Motor neuron (in vitro differentiated cells): ENCODE measurements around the gene TMPRSS4. TPM values are rescaled to one million over a fixed set of nuclear protein-coding genes. Genes with fewer than 3 reads are reported as not detected.

Experiments used
- ATAC-seq, 8 experiments: fragments of 200-7000 bp; cut with Tn5 transposase; replicated peaks in 6 of 8; 2 replicates each; pipeline ENCODE4 v1.8.0; 2021; ENCODE audit warnings: mild to moderate bottlenecking in 8 of 8, moderate library complexity in 8 of 8
- H3K27ac ChIP-seq, 2 donors: fragments of 250-450 bp; sonication (Bioruptor Pico); 2 replicates each; pipeline ENCODE4 v1.9.0; 2021; ENCODE audit warnings: antibody characterized with exemption in 2 of 2, mild to moderate bottlenecking in 2 of 2, moderate library complexity in 1 of 2
- H3K4me1 ChIP-seq, 2 donors: fragments of 250-450 bp; sonication (Bioruptor Pico); replicated peaks in 1 of 2; 2 replicates each; pipeline ENCODE4 v1.6.1; 2021; ENCODE audit warnings: antibody characterized with exemption in 2 of 2, mild to moderate bottlenecking in 2 of 2, moderate library complexity in 1 of 2
- H3K4me3 ChIP-seq, 5 donors: fragments of 250-450 bp; sonication (Bioruptor Pico); 2 replicates each; pipeline ENCODE4 v1.9.0; 2021; ENCODE audit warnings: antibody characterized with exemption in 5 of 5, mild to moderate bottlenecking in 5 of 5, moderate library complexity in 4 of 5
- WGBS, 10 experiments: fragments of 450-650 bp; shearing (Covaris generic); methylation state at CpG; one replicate each; pipeline ENCODE4 v1.0.0; 2022; 5-methylcytosine and 5-hydroxymethylcytosine counted together
- in situ Hi-C, 9 experiments: fragments of 400-800 bp; cut with MboI; loops; one replicate each; pipeline ENCODE4 v1.15.0; 2021; ENCODE audit warnings: low sequenced_read_pairs in 9 of 9, low pct_unique_long_range_greater_than_20kb in 2 of 9; ENCODE audit not compliant: unreplicated experiment in 9 of 9
- total RNA-seq, 8 experiments: library from RNA; unstranded; fragments of 300-600 nt; gene quantifications; 2 replicates each; pipeline versions ENCODE4 v1.2.3 to v1.2.4, GENCODE V29; 2022

TMPRSS4 gene
- total RNA-seq, 8 experiments from 2014 or later = 0.13 to 5.2 (median 0.88) TPM; not detected in 1

- ATAC-seq = no peak
- no peak within 1 kb of the TSS for H3K27ac ChIP-seq
- H3K4me1 ChIP-seq = peaks cover 8 to 9% of the 10 kb centered on the region in 2 donors
- WGBS, 10 experiments = 17 to 100% (median 80%) methylated on average over 1 to 2 of the region's 5 CpGs; no CpG with 5 or more reads in 5 of the 10 experiments
- in situ Hi-C loops = no loop called here
- no peak within 1 kb of the TSS for H3K4me3 ChIP-seq
Observed at GRCh38 chr11:118086913-118087768, 10.3 kb downstream of the TMPRSS4 start, which contains the start of gene SMIM35. Gene SMIM35, minus strand, starts transcription at chr11:118086963. Its CDS starts 206 bp downstream, at chr11:118086757.

- WGBS, 10 experiments = 0 to 100% (median 81%) methylated on average over 1 to 6 of the region's 6 CpGs
- Histone ChIP-seq H3K4me1 (peaks cover 1 to 4% of the 10 kb centered on the region in 2 donors), H3K4me3 (no peak overlapping the region), H3K27ac (no peak overlapping the region)
- no peak for ATAC-seq
- in situ Hi-C loops = no loop called here
Observed at GRCh38 chr11:118087931-118088330, 11.1 kb downstream of the TMPRSS4 start.

GRCh38 chr11:118088531-118088930 is 11.7 kb downstream of the TMPRSS4 start:
- 40 to 90% (median 72%) methylated on average over 1 to 4 of the region's 4 CpGs; no CpG with 5 or more reads in 5 of the 10 experiments for WGBS, 10 experiments
- no peak overlapping the region for H3K4me3 ChIP-seq
- H3K4me1 ChIP-seq = no peaks in the 10 kb centered on the region
- in situ Hi-C loops = no loop called here
- peak in 1 of 8 experiments; percentile 31 for ATAC-seq
- H3K27ac ChIP-seq = no peak overlapping the region

- no peak overlapping the region for H3K27ac ChIP-seq
- in situ Hi-C loops = no loop called here
- no peak overlapping the region for H3K4me3 ChIP-seq
- peak in 1 of 8 experiments; percentile 26 for ATAC-seq
- 27 to 100% (median 61%) methylated on average over 1 to 5 of the region's 7 CpGs for whole genome bisulfite sequencing, 10 experiments
- H3K4me1 ChIP-seq = no peaks in the 10 kb centered on the region
Observed at GRCh38 chr11:118090545-118091162, 13.8 kb downstream of the TMPRSS4 start.

- ATAC-seq = no peak
- no peak overlapping the region for H3K4me3 ChIP-seq
- WGBS, 10 experiments = 0 to 90% (median 50%) methylated on average over 2 to 6 of the region's 6 CpGs; no CpG with 5 or more reads in 2 of the 10 experiments
- no peaks in the 10 kb centered on the region for H3K4me1 ChIP-seq
- H3K27ac ChIP-seq = no peak overlapping the region
- in situ Hi-C loops = no loop called here
Observed at GRCh38 chr11:118091690-118092089, 14.8 kb downstream of the TMPRSS4 start.

GRCh38 chr11:118092907-118093571 is 16.2 kb downstream of the TMPRSS4 start:
- Histone ChIP-seq H3K4me3 (no peak overlapping the region), H3K4me1 (no peaks in the 10 kb centered on the region), H3K27ac (no peak overlapping the region)
- 16 to 95% (median 71%) methylated on average over 1 to 5 of the region's 8 CpGs; no CpG with 5 or more reads in 1 of the 10 experiments for WGBS, 10 experiments
- in situ Hi-C loops = no loop called here
- no peak for ATAC-seq

GRCh38 chr11:118095493-118095892 is 18.6 kb downstream of the TMPRSS4 start:
- no peak for ATAC-seq
- Histone ChIP-seq H3K27ac (no peak overlapping the region), H3K4me1 (peaks cover 5 to 9% of the 10 kb centered on the region in 2 donors), H3K4me3 (no peak overlapping the region)
- in situ Hi-C loops = no loop called here
- WGBS, 10 experiments = 0 to 93% (median 63%) methylated on average over 2 to 4 of the region's 4 CpGs; no CpG with 5 or more reads in 3 of the 10 experiments

GRCh38 chr11:118095967-118096367 is 19.1 kb downstream of the TMPRSS4 start:
- WGBS, 10 experiments = 20 to 70% (median 55%) methylated on average over 1 of the region's 1 CpG; no CpG with 5 or more reads in 6 of the 10 experiments
- Histone ChIP-seq H3K27ac (no peak overlapping the region), H3K4me3 (no peak overlapping the region), H3K4me1 (peaks cover 5 to 9% of the 10 kb centered on the region in 2 donors)
- ATAC-seq = no peak
- in situ Hi-C loops = no loop called here

GRCh38 chr11:118098996-118099837 is 22.3 kb downstream of the TMPRSS4 start:
- Histone ChIP-seq H3K27ac (no peak overlapping the region), H3K4me3 (no peak overlapping the region), H3K4me1 (peaks cover 5 to 9% of the 10 kb centered on the region in 2 donors)
- 0 to 39% (median 7%) methylated on average over 1 to 6 of the region's 11 CpGs; no CpG with 5 or more reads in 1 of the 10 experiments for WGBS, 10 experiments
- ATAC-seq = peak in 7 of 8 experiments; percentile 25 to 88 (median 58)
- in situ Hi-C loops = no loop called here

GRCh38 chr11:118099838-118100556 is 23.1 kb downstream of the TMPRSS4 start:
- Histone ChIP-seq H3K4me1 (peaks cover 5 to 9% of the 10 kb centered on the region in 2 donors), H3K27ac (no peak overlapping the region), H3K4me3 (no peak overlapping the region)
- in situ Hi-C loops = no loop called here
- ATAC-seq = peak in 7 of 8 experiments; percentile 6 to 85 (median 15)
- 28 to 100% (median 54%) methylated on average over 1 to 8 of the region's 10 CpGs; no CpG with 5 or more reads in 2 of the 10 experiments for WGBS, 10 experiments

- in situ Hi-C loops = no loop called here
- Histone ChIP-seq H3K27ac (no peak overlapping the region), H3K4me3 (no peak overlapping the region), H3K4me1 (peaks cover 5 to 9% of the 10 kb centered on the region in 2 donors)
- ATAC-seq = peak in 1 of 8 experiments; percentile 22
- WGBS, 10 experiments = 13 to 83% (median 50%) methylated on average over 1 to 2 of the region's 3 CpGs; no CpG with 5 or more reads in 4 of the 10 experiments
Observed at GRCh38 chr11:118100691-118101232, 23.9 kb downstream of the TMPRSS4 start.
